H9 (cell line): ENCODE results near the gene DIAPH3. TPM values are rescaled to one million over a fixed set of nuclear protein-coding genes. Genes with fewer than 3 reads are reported as not detected.

Experiments
- DNase-seq: peaks from one replicate; pipeline ENCODE4 v3.0.0-alpha.2; 2017
- H2AFZ ChIP-seq: one replicate; pipeline ENCODE4 v1.6.1; 2013; ENCODE audit warnings: mild to moderate bottlenecking, low read length, control low read depth, moderate library complexity
- H2AK5ac ChIP-seq: 2 replicates; pipeline ENCODE4 v1.6.1; 2013; ENCODE audit warnings: low read length, control low read depth, mixed read lengths; ENCODE audit not compliant: insufficient read length
- H2BK120ac ChIP-seq: one replicate; pipeline ENCODE4 v1.6.1; 2013; ENCODE audit warnings: low read depth, mild to moderate bottlenecking, low read length, control low read depth, inconsistent platforms; ENCODE audit not compliant: poor library complexity, severe bottlenecking
- H2BK12ac ChIP-seq: 2 replicates; pipeline ENCODE4 v1.6.1; 2013; ENCODE audit warnings: low read length, control low read depth, mixed read lengths, low read depth; ENCODE audit not compliant: insufficient read length
- H2BK15ac ChIP-seq: 2 replicates; pipeline ENCODE4 v1.6.1; 2013; ENCODE audit warnings: low read depth, low read length, control low read depth
- H2BK20ac ChIP-seq: one replicate; pipeline ENCODE4 v1.6.1; 2013; ENCODE audit warnings: low read depth, mild to moderate bottlenecking, low read length, control low read depth, inconsistent platforms; ENCODE audit not compliant: poor library complexity, severe bottlenecking
- H2BK5ac ChIP-seq: 2 replicates; pipeline ENCODE4 v1.6.1; 2013; ENCODE audit warnings: low read length, control low read depth, mixed read lengths; ENCODE audit not compliant: insufficient read length
- H3K14ac ChIP-seq: 2 replicates; pipeline ENCODE4 v1.6.1; 2013; ENCODE audit warnings: low read length, control low read depth; ENCODE audit not compliant: insufficient read depth
- H3K18ac ChIP-seq: 2 replicates; pipeline ENCODE4 v1.6.1; 2013; ENCODE audit warnings: low read depth, mild to moderate bottlenecking, mixed read lengths, low read length, control low read depth; ENCODE audit not compliant: insufficient read length
- H3K23ac ChIP-seq: 2 replicates; pipeline ENCODE4 v1.6.1; 2013; ENCODE audit warnings: low read length, control low read depth, mixed read lengths, low read depth; ENCODE audit not compliant: insufficient read length
- H3K23me2 ChIP-seq: 2 replicates; pipeline ENCODE4 v1.6.1; 2013; ENCODE audit warnings: low read depth, mild to moderate bottlenecking, mixed read lengths, low read length, control low read depth; ENCODE audit not compliant: insufficient read length, poor library complexity, severe bottlenecking
- H3K27ac ChIP-seq: 2 replicates; pipeline ENCODE4 v1.5.1; 2013; ENCODE audit warnings: low read length, control low read depth, mixed read lengths, low read depth; ENCODE audit not compliant: insufficient read length
- H3K27me3 ChIP-seq: 2 replicates; pipeline ENCODE4 v1.6.1; 2013; ENCODE audit warnings: low read length, control low read depth, inconsistent platforms; ENCODE audit not compliant: insufficient read depth
- H3K4ac ChIP-seq: 2 replicates; pipeline ENCODE4 v1.6.1; 2013; ENCODE audit warnings: low read depth, mild to moderate bottlenecking, control low read depth, inconsistent platforms, low read length, moderate library complexity
- H3K4me1 ChIP-seq: 2 replicates; pipeline ENCODE4 v1.6.1; 2013; ENCODE audit warnings: low read length, control low read depth, inconsistent platforms; ENCODE audit not compliant: insufficient read depth
- H3K4me2 ChIP-seq: 2 replicates; pipeline ENCODE4 v1.6.1; 2013; ENCODE audit warnings: low read length, control low read depth, mixed read lengths; ENCODE audit not compliant: insufficient read length, insufficient read depth
- H3K56ac ChIP-seq: 2 replicates; pipeline ENCODE4 v1.6.1; 2013; ENCODE audit warnings: low read depth, mild to moderate bottlenecking, mixed read lengths, low read length, control low read depth; ENCODE audit not compliant: insufficient read length
- H3K79me1 ChIP-seq: 2 replicates; pipeline ENCODE4 v1.6.1; 2013; ENCODE audit warnings: low read depth, mild to moderate bottlenecking, moderate library complexity, low read length, control low read depth, inconsistent platforms; ENCODE audit not compliant: insufficient read depth, poor library complexity, severe bottlenecking
- H3K79me2 ChIP-seq: 2 replicates; pipeline ENCODE4 v1.6.1; 2013; ENCODE audit warnings: low read length, control low read depth, inconsistent platforms; ENCODE audit not compliant: insufficient read depth
- H3K9ac ChIP-seq: 2 replicates; pipeline ENCODE4 v1.6.1; 2013; ENCODE audit warnings: low read length, control low read depth, mixed read lengths; ENCODE audit not compliant: insufficient read length; ENCODE audit errors: extremely low read depth
- H3K9me3 ChIP-seq: one replicate; pipeline ENCODE4 v1.6.1; 2013; ENCODE audit warnings: low read depth, low read length, inconsistent platforms; ENCODE audit not compliant: control insufficient read depth
- H3T11ph ChIP-seq: one replicate; pipeline ENCODE4 v1.6.1; 2013; ENCODE audit warnings: mild to moderate bottlenecking, low read length, control low read depth, inconsistent platforms
- H4K20me1 ChIP-seq: one replicate; pipeline ENCODE4 v1.6.1; 2013; ENCODE audit not compliant: control insufficient read depth, insufficient read length, insufficient read depth
- H4K5ac ChIP-seq: 2 replicates; pipeline ENCODE4 v1.6.1; 2013; ENCODE audit warnings: low read depth, mild to moderate bottlenecking, mixed read lengths, low read length, control low read depth; ENCODE audit not compliant: insufficient read length
- H4K8ac ChIP-seq: replicated peaks from 2 replicates; pipeline ENCODE4 v1.6.1; 2013; ENCODE audit warnings: low read length, control low read depth, mixed read lengths, low read depth; ENCODE audit not compliant: insufficient read length
- H4K91ac ChIP-seq: 2 replicates; pipeline ENCODE4 v1.6.1; 2013; ENCODE audit warnings: low read depth, mild to moderate bottlenecking, moderate library complexity, mixed read lengths, low read length, control low read depth; ENCODE audit not compliant: insufficient read length
- H3K27ac Mint-ChIP-seq, 3 experiments: 2 replicates in 2 of 3; 3 replicates in 1 of 3; pipeline ENCODE4 v1.8.0; 2020 to 2021; ENCODE audit warnings: mixed read lengths in 3 of 3, mild to moderate bottlenecking in 1 of 3, moderate library complexity in 1 of 3
- H3K27me3 Mint-ChIP-seq: 2 replicates; pipeline ENCODE4 v1.8.0; 2021; ENCODE audit warnings: low read depth, mild to moderate bottlenecking, moderate library complexity, mixed read lengths
- H3K36me3 Mint-ChIP-seq, 3 experiments: 2 replicates in 2 of 3; 3 replicates in 1 of 3; pipeline ENCODE4 v1.8.0; 2020 to 2021; ENCODE audit warnings: low read depth in 3 of 3, mixed read lengths in 3 of 3; ENCODE audit not compliant: insufficient read depth in 1 of 3
- H3K4me1 Mint-ChIP-seq, 2 experiments: 2 replicates each; pipeline ENCODE4 v1.8.0; 2020; ENCODE audit warnings: mixed read lengths in 2 of 2
- H3K4me3 Mint-ChIP-seq, 2 experiments: 2 replicates in 1 of 2; 3 replicates in 1 of 2; pipeline ENCODE4 v1.8.0; 2020 to 2021; ENCODE audit warnings: mild to moderate bottlenecking in 2 of 2, mixed read lengths in 2 of 2, moderate library complexity in 1 of 2
- H3K9me3 Mint-ChIP-seq, 2 experiments: 2 replicates in 1 of 2; 3 replicates in 1 of 2; pipeline ENCODE4 v1.8.0; 2020; ENCODE audit warnings: mild to moderate bottlenecking in 2 of 2, mixed read lengths in 2 of 2, moderate library complexity in 1 of 2
- WGBS: extraction: QIAGEN DNeasy Blood & Tissue Kit; methylation state at CpG from one replicate; pipeline ENCODE4 v1.1.7; 2013; ENCODE audit warnings: missing lambda C conversion rate, low lambda C conversion rate, mixed read lengths; ENCODE audit not compliant: insufficient read length; ENCODE audit errors: extremely low coverage; 5-methylcytosine and 5-hydroxymethylcytosine counted together
- total RNA-seq: library from RNA; stranded (reverse); gene quantifications from 2 replicates; pipeline ENCODE4 v1.2.1, GENCODE V29; 2021
- TF ChIP-seq, protein P1 (sequence below): fragments of 200-600 bp; sonication (generic); conservative IDR thresholded peaks from 3 replicates; pipeline ENCODE4 v1.8.0; 2021; ENCODE audit warnings: antibody characterized with exemption, mild to moderate bottlenecking

The DIAPH3 gene
- total RNA-seq, 1 experiment from 2014 or later: 23.1 TPM

DNA sequence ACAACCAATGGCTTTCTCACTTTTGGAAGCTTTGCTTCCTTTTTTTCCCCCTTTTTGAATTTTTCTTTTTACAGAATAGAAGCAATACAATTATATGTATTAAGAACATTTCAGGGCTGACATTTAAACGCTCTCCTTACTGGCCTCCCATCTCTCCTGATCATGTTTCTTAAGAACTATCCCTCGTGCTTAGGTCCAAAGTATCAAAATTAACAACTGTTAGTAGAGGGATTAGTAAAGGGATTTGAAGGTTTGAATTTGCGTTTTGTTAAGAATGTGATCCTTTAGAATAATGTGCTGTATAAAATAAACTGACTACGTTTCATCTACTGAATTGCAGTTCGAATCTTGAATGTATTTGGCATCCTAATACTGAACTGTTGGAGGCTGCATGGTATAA lies 424.8 kb downstream of the DIAPH3 start:
- no peak overlapping the region for H2BK15ac ChIP-seq
- H3K4me1 ChIP-seq: peaks cover 4% of the 10 kb centered on the region
- no peak overlapping the region for H3K27ac ChIP-seq
- H2AFZ ChIP-seq: no peak overlapping the region
- H2BK120ac ChIP-seq: no peak overlapping the region
- H3K4ac ChIP-seq: no peak overlapping the region
- H3K4me3 Mint-ChIP-seq: no peak overlapping the region
- no peak overlapping the region for H2BK20ac ChIP-seq
- no peaks in the 10 kb centered on the region for H3K79me2 ChIP-seq
- H3K56ac ChIP-seq: no peak overlapping the region
- no peak overlapping the region for H4K5ac ChIP-seq
- H3K23me2 ChIP-seq: no peaks in the 10 kb centered on the region
- H3K18ac ChIP-seq: no peak overlapping the region
- DNase-seq: no peak
- no peaks in the 10 kb centered on the region for H3K27me3 ChIP-seq
- H4K20me1 ChIP-seq: no peaks in the 10 kb centered on the region
- no peak overlapping the region for H3K9ac ChIP-seq
- H3K23ac ChIP-seq: no peak overlapping the region
- no peak overlapping the region for H3K4me2 ChIP-seq
- H3K9me3 ChIP-seq: no peaks in the 10 kb centered on the region
- no peak overlapping the region for H3K14ac ChIP-seq
- H4K8ac ChIP-seq: no peak overlapping the region
- TF ChIP-seq, protein P1, sequence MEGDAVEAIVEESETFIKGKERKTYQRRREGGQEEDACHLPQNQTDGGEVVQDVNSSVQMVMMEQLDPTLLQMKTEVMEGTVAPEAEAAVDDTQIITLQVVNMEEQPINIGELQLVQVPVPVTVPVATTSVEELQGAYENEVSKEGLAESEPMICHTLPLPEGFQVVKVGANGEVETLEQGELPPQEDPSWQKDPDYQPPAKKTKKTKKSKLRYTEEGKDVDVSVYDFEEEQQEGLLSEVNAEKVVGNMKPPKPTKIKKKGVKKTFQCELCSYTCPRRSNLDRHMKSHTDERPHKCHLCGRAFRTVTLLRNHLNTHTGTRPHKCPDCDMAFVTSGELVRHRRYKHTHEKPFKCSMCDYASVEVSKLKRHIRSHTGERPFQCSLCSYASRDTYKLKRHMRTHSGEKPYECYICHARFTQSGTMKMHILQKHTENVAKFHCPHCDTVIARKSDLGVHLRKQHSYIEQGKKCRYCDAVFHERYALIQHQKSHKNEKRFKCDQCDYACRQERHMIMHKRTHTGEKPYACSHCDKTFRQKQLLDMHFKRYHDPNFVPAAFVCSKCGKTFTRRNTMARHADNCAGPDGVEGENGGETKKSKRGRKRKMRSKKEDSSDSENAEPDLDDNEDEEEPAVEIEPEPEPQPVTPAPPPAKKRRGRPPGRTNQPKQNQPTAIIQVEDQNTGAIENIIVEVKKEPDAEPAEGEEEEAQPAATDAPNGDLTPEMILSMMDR: no peak
- H3T11ph ChIP-seq: no peak overlapping the region
- H3K27ac Mint-ChIP-seq: no peak overlapping the region
- no peak overlapping the region for H2BK12ac ChIP-seq
- no peak overlapping the region for H2BK5ac ChIP-seq
- H3K36me3 Mint-ChIP-seq: peaks cover 0 to 5% (median 2%) of the 10 kb centered on the region in 3 experiments; a peak in 3 of 7 replicates
- no peak overlapping the region for H4K91ac ChIP-seq
- no peaks in the 10 kb centered on the region for H3K79me1 ChIP-seq
- 100% methylated on average over 1 of the region's 5 CpGs for WGBS
- no peaks in the 10 kb centered on the region for H3K9me3 Mint-ChIP-seq
- no peaks in the 10 kb centered on the region for H3K27me3 Mint-ChIP-seq
- H3K4me1 Mint-ChIP-seq: peaks cover 10 to 12% of the 10 kb centered on the region in 2 experiments
- H2AK5ac ChIP-seq: no peak overlapping the region
